GM19240 (cell line): ENCODE measurements around the gene ARHGEF10L.

Experiments used
- DNase-seq: peaks from one replicate; pipeline ENCODE4 v3.0.0; 2011; ENCODE audit warnings: low spot score; ENCODE audit not compliant: insufficient read length

ARHGEF10L gene

DNA sequence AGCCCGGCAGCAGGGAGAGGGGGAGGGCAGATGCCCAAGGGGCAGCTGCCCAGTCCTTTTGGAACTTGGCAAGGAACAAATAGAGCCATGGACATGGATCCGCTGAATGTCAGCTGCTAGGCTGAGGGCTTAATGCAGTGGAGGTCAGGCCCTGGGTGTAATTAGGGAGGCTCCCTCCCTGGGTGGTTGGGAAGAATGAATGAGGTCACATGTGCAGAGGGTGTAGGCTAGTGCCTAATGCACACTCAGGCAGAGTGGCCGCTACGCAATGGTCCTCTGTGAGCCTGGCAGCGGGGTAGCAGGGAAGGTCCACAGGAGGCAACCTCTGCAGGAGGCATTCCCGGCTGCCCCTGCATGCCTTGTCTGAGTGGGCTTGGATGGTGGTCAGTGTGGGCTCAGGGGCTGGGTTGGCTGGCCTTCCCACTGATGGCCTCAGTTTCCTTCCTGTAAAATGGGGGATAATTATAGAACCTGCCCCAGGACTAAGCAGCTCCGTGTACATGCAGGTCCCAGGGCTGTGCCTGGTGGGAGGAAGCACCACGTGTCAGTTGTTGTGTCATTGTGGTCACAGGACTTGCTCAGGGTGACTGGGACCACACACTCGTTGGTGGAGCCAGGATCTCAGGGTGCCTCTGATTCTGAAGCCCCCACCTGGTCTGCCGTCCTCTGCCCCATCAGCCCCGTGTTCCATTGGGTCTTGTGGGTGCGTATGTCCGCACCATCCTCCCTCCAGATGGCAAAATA, 134.0 kb downstream of the ARHGEF10L start:
- no peak for DNase-seq

DNA sequence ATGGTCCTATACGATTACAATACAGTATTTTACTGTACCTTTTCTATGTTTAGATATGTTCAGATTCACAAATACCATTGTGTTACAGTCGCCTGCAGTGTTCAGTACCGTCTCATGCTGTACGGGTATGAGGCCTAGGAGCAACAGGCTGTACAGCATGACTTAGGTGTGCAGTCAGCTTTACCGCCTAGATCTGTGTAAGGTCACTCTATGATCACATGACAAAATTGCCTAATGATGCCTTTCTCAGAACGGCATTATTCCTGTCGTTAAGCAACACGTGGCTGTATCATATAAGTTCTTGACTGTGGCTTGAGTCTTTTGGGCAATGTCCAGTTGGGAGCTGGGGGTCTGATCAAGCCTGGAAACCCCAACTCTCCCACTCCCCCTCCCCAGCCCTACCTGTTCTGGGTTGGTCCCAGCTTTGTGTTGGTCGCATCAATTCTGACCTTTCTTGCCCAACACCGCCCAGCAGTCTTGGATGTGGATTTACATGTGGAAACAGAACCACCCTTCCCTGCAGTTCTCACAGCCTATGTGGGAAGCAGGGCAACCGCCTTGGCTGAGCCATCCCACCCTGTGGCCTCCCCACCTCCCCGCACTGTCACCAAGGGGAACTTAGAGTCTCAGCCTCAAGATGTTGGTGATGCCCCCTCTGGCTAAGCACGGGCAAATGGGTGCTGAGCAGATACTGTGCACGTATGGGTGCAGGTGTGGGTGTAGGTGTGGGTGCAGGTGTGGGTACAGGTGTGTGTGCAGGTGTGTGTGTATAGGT, 135.4 kb downstream of the ARHGEF10L start:
- DNase-seq = no peak

DNA sequence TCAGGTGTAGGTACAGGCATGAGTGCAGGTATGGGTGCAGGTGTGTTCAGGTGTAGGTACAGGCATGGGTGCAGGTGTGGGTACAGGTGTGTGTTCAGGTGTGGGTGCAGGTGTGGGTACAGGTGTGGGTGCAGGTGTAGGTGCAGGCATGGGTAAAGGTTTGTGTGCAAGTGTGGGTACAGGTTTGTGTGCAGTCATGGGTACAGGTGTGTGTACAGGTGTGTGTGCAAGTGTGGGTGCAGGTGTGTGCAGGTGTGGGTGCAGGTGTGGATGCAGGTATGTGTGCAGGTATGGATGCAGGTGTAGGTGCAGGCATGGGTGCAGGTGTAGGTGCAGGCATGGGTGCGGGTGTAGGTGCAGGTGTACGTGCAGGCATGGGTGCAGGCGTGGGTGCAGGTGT, 136.2 kb downstream of the ARHGEF10L start:
- no peak for DNase-seq

DNA sequence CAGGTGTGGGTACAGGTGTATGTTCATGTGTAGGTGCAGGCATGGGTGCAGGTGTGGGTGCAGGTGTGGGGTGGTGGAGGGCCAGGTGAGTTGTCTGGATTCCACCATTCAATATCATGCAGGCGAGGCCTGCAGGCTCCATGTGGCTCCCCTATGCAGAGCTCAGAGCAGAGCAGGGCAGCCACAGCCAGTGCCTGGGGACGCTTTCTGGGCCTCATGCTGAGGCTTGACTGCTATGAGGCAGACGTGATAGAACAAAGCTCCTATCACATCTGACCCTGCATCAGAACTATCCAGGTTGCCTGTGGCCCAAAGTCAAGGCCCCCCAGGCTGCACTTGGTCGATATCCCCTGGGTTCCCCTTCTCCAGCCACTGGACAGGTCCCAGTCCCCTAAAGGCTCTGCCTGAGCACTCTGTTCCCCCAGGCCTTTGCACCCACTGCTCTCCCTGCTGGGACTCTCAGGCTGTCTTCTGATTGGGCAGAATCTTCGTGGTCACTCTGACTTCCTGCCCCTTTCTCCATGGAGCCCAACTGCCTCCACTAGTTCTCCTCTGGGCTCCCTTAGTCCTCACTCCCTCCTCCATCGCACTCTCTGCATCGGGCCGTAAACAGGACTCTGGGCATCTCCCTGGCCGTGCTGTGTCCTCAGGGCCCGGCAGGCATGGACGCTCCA, 137.0 kb downstream of the ARHGEF10L start:
- no peak for DNase-seq

DNA sequence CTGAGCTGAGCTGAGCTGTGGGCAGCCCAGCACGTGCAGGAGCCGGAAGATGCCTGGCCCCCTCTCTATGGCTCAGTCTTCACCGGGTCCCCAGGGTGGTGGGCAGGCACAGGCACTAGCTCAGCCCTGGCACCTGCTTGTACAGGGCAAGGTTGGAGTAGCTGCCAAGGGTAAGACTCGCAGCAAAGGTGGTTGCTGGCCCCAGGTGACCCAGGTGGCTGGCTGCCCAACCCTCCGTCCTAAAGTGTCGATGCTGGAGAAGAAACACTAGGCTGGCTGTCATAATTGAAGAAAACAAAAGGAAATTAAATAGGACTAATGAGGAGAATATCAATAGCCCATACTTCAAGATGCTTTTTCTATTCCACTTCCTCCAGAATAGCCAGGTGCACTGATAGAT, 138.5 kb downstream of the ARHGEF10L start:
- DNase-seq = no peak

DNA sequence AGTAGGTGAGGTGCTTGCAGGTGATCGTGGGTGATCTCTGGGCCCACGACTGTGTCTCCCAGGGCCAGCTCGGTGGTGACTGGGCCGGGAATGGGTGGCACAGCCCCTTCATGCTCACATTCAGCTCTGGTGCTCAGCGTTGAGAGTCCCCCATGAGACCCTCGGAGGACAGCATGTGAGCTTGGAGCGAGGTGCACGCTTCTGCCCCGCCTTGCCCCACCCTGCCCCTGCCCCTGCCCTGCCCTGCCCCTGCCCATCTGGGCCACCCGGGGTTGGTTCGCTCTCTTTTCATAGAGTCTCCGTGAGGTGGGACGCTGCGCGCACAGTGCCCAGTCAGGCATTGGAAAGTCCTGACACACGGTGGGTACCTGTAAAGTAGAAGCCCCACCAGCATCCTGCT, 140.4 kb downstream of the ARHGEF10L start:
- DNase-seq = no peak

DNA sequence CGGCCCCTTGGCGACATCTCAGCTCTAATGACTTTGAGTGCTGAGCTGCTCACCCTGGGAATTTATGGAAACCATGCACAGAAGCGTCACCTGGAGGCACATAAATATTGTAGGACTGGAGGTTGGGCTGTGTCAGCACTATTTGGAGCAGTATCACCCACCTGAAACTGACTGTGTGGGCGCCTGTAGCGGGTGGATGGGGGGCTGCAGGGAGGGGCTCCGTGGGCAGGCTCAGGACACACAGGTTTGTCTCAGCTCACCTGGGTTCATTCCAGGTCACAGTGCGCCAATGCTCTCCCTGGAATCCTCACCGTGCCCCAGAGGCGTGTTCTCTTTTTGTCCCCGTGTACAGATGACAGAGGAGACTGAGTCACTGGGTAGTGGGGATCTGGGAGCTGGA, 140.8 kb downstream of the ARHGEF10L start:
- DNase-seq = no peak

DNA sequence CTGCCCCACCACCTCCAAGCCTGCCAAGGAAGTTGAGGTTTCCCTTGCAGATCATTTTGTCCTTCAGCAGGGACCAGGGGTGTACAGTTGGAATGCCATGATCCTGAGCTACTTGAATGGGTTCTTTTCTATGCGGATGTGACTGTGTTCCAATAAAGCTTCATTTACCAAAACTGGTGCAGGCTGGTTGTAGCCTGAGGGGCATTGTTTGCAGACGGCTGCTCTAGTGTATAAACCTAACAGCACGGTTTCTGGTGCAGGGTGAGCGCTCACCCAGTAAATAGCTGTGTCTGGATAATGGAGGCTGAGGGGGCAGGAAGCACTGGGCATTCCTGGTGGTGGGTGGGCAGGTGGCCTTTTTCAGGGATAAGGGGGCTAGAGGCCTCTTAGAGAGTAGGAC, 142.9 kb downstream of the ARHGEF10L start:
- no peak for DNase-seq

DNA sequence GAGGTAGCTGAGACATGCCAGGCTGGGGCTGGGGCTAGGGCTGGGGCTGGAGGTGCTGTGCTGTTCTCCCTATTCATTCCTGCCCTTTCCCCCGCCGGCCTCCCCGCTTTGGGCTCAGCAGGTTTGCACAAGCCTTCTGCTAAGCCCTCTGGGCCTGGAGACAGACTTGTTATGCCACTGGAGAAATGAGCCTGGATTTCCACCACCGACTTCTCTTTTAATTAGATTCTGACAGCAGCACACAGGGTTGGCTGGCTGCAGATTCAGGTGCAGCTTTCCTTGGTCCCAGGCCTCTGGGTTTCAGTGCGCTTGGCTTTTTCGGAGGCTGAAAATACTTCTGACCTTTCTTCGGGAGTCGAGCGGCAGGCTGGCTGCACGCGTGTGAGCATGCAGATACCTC, 144.1 kb downstream of the ARHGEF10L start:
- DNase-seq = no peak

DNA sequence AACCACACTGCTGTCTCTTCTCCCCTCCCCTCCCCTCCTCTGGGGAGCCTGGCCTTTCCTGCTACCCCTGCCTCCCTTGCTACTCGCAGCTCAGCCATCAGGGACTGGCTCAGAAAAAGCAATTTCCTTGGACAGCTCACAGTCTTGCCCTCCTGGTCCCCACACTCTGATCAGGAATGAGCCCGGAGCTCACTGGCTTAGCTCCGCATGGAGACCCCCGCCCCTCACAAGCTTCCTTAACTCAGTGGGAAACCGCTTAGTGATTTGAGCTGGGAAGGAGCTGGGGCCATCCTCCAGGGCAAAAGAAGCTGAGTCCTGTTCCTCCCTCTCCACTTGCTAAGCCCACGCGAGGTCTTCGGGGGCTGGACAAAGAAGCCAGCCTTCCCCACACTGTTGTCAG, 145.3 kb downstream of the ARHGEF10L start:
- no peak for DNase-seq

DNA sequence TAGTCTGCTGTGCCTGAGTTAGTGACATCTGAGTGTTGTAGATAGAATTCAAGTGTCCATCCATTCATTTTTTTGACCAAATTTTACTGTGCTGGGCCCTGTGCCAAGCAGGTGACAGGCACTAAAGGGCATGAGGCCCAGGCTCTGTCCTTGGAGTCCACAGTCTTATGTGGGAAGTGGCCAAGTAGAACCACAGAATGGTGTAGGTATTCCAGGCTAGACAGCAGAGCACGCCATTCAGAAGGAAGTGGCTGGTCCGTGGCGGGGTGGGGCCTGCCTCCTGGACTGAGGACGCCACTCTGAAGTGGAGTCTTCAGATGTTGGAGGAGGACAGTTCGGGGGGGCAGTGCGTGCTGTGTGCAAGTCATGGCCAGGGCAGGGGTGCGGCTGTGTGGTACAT, 146.8 kb downstream of the ARHGEF10L start:
- DNase-seq = no peak

DNA sequence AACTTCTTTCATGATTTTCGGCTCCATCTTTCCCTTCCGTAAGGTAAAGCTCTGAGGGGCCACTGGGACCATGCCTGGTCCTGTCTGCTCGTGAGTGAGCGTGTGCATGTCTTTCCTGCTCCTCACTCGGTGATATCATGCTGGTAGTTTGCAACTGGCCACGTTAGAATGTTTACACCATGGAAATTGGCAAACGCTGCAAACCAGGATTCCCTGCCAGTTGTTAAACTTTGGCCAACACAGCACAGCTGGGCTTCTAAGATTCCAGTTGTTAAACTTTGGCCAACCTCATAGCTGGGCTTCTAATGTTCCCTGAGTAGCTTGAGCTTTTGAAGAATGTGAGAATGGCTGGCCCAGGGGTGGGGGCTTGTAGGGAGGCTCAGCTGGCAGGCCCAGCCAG, 147.6 kb downstream of the ARHGEF10L start:
- no peak for DNase-seq

DNA sequence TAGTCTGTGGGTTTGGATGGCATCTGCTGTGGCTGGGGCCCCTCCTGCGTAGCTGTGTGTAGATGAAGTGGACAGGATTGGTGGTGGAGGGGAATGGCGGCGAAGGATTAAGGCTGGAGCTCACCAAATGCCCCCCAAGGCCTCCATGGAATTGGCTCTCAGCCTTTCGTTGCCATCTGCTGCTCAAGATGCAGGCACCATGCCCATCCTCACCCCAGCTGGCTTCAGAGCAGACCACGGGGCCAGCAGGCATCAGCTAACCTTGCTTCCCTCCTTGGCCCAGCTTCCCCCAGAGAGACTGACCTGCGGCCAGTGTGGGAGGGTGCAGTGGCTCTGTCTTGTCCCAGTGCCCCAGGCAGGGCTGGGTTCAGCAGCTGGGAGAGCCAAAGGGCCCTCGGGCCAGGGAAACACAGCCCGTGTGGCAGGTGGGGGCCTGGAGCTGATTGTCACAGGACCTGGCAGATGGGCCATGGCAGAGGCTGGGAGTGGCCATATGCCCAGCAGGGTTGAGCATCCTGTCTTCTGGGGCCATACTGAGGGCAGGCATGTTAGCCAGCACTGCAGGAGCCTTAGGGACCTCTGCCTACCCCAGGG, 148.8 kb downstream of the ARHGEF10L start:
- DNase-seq = no peak

DNA sequence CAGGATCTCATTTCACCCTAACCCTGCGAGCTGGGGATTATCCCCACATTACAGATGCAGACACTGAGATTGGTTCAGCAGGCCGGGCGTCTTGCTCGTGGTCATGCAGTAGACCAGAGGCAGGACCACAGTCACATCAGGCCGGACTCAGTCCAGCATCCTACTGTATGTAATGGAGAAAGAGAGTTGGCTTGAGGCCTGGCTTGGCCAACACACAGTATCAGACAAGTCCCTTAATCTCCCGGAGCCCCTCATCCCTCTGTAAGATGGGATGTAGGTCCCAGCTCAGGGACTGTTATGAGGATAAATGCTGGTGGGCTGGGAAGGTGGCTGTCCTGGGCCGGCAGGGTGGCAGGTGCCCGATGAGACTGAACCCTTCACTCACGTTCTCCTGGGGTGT, 149.5 kb downstream of the ARHGEF10L start:
- no peak for DNase-seq

DNA sequence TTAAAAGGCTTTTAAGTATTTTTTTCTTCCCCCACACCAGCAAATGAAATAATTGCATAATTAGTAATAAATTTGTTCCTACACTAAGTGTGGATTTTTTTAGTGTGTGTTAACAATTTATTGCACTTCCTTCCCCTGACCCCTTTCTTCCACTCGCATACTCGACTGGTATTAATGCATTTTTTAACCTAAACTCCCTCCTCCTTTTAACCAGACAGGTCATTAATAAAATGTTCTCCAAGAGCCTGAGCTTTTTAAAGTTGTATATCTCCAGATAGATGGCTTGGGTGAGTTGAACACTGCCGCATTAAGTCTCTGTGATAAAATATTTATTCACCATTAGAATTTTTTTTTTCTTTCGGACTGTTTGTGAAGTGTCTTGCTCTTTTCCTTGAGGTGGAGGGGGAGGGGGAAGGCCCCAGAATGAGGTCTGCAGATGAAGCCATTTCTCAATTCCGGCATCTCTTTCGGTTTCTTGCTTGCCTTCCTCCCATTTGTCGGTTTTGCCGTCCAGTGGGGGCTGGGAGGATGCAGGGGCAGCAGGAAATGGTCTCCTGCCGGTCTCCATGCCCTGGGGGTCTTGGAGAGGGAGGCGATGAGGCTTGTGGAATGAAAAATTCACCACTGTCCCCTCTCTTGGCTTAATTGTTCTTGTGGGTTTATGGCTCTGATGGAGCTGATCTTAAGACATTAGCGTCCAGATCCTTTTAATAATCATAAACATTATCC, 151.6 kb downstream of the ARHGEF10L start:
- no peak for DNase-seq

DNA sequence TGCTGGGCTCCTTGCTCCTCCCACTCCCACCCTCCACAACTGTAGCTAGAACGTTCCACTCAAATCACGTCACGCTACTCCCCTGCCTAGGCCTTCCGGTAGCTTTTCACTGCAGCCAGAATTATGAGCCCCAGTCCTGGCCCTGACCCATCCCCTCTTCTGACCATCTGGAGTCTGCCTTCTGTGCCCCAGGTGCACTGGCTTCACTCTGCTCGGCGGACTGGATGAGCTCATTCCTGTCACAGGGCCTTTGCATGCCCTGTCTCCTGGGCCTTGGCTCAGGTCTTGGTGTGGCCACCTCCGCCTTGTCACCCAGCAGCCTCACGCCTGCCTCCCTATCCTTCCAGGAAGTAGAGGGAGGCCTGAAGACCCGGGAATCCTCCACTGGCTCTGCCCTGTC, 153.1 kb downstream of the ARHGEF10L start:
- no peak for DNase-seq

DNA sequence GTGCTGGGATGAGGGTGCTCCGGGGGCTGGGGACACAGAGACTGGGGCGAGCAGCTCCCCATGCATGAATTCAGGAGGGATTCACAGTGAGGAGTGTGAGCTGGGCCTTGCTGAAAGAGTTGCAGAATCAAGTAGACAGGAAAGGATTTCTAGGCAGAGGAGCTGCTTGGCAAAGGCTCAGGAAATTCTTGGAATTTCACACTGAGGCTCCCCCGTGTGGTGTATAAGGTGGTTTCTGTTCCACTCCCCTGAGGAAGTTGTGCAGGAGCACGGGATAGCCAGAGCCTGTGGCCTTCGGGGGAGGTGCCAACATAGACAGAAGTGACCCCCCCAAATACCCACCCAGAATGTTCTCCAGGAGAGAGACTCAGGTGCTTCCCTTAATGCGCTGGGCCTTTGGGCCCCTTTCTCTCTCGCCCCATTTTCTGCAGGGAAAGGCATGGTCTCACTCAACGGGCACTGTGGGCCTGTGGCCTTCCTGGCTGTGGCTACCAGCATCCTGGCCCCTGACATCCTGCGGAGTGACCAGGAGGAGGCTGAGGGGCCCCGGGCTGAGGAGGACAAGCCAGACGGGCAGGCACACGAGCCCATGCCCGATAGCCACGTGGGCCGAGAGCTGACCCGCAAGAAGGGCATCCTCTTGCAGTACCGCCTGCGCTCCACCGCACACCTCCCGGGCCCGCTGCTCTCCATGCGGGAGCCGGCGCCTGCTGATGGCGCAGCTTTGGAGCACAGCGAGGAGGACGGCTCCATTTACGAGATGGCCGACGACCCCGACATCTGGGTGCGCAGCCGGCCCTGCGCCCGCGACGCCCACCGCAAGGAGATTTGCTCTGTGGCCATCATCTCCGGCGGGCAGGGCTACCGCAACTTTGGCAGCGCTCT, 157.2 kb downstream of the ARHGEF10L start:
- DNase-seq = no peak

DNA sequence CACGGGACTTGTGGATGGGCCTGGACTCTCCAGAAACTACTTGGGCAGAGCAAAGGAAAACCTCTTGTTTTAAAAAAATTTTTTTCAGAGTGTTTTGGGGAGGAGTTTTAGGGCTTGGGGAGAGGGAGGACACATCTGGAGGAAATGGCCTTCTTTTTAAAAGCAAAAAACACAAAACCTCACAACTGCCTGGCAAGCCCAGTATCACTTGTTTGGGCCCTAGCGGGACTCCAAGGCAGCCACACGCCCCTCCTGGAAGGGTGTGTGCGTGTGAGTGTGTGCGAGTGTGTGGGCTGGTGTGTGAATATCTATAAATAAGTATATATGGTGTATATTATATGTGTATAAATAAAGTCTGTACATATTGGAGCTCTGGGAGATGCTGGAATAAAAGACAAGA, 158.0 kb downstream of the ARHGEF10L start:
- DNase-seq = no peak

DNA sequence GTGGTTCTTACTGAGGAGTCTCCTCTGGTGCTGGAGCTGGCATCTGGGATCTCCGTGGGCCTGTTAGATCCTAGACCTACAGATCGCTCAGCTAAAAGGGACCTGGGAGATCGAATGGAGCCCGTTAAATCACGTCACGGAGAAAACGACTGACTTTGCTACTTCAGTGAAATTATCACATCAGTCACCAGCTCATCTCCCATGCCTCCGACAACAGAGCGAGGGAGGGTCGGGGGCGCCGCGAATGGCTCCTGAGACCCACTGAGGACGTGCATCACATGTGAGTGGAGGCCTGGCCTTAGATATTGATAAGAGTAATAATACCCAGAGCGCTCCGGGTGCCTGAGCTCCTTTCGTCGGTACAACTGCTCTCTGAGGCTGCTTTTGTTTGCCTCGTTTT, 160.1 kb downstream of the ARHGEF10L start:
- no peak for DNase-seq
